ENCODE results near the gene TPST1.
"Not testable (repeated sequence)": the region's sequence is repeated elsewhere in the genome, so short reads cannot be mapped to it uniquely, and the experiment has no call there.

TPST1 gene

GRCh38 chr7:66359656-66360211 lies 154.6 kb downstream of the TPST1 start:
- TF ChIP-seq CTCF (IDR thresholded peaks at IDR 0.05; ENCODE audit: insufficient read depth, missing control alignments), result no peak
- DNase-seq (ENCODE audit: insufficient read length, low spot score) (no peak), FAIRE-seq (no peak)

GRCh38 chr7:66362136-66362535 lies 157.0 kb downstream of the TPST1 start:
- FAIRE-seq (no peak), DNase-seq (ENCODE audit: insufficient read length, low spot score) (no peak)
- TF ChIP-seq CTCF (IDR thresholded peaks at IDR 0.05; ENCODE audit: insufficient read depth, missing control alignments), result no peak

- no peak for TF ChIP-seq CTCF (IDR thresholded peaks at IDR 0.05; ENCODE audit: insufficient read depth, missing control alignments)
- no peak for DNase-seq (ENCODE audit: insufficient read length, low spot score)
- FAIRE-seq, result no peak
Observed at GRCh38 chr7:66363635-66364034, 158.5 kb downstream of the TPST1 start.

GRCh38 chr7:66365031-66365430 lies 159.9 kb downstream of the TPST1 start:
- not testable (repeated sequence) for FAIRE-seq

GRCh38 chr7:66371096-66371824 lies 166.1 kb downstream of the TPST1 start:
- DNase-seq (ENCODE audit: insufficient read length, low spot score) (no peak), FAIRE-seq (no peak)
- TF ChIP-seq CTCF (IDR thresholded peaks at IDR 0.05; ENCODE audit: insufficient read depth, missing control alignments), result no peak

More at GRCh38 chr7:66365031-66365430, 159.9 kb downstream of the TPST1 start:
- DNase-seq (ENCODE audit: insufficient read length, low spot score), result not testable (repeated sequence)

GRCh38 chr7:66374141-66374840 lies 169.2 kb downstream of the TPST1 start:
- FAIRE-seq, result not testable (repeated sequence)

GRCh38 chr7:66376264-66376945 lies 171.3 kb downstream of the TPST1 start:
- no peak for DNase-seq (ENCODE audit: insufficient read length, low spot score)
- TF ChIP-seq CTCF (IDR thresholded peaks at IDR 0.05; ENCODE audit: insufficient read depth, missing control alignments), result no peak
- no peak for FAIRE-seq

More at GRCh38 chr7:66374141-66374840, 169.2 kb downstream of the TPST1 start:
- not testable (repeated sequence) for DNase-seq (ENCODE audit: insufficient read length, low spot score)
